SHP77 (cell line): Measurements from ENCODE around the gene TRAF3IP1.
"Not testable (repeated sequence)": the region's sequence is repeated elsewhere in the genome, so short reads cannot be mapped to it uniquely, and the experiment has no call there.

Experiments used
- DNase-seq, 2 experiments: peaks; one replicate each; lab custom pipeline; 2025; lab: John Stamatoyannopoulos, UW

Gene TRAF3IP1

DNA sequence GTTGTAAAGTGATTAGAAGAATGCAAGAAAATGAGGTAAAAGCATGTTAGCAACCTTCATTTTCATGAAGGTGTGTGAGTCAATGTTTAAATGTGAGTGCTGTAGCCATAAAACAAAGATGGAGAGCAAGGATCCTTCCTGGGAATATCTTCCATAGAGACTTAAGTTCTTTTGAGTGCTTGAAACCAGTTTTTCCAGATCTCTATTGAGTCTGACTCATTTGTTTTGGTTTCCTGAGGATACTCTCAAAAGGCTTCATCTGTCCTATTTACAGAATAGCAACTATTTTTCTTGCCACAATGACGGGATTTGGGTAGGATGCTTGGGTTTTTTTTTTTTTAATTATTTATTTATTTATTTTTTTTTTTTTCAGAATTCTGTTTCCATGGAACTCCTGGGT lies 60.5 kb downstream of the TRAF3IP1 start:
- DNase-seq = no peak

DNA sequence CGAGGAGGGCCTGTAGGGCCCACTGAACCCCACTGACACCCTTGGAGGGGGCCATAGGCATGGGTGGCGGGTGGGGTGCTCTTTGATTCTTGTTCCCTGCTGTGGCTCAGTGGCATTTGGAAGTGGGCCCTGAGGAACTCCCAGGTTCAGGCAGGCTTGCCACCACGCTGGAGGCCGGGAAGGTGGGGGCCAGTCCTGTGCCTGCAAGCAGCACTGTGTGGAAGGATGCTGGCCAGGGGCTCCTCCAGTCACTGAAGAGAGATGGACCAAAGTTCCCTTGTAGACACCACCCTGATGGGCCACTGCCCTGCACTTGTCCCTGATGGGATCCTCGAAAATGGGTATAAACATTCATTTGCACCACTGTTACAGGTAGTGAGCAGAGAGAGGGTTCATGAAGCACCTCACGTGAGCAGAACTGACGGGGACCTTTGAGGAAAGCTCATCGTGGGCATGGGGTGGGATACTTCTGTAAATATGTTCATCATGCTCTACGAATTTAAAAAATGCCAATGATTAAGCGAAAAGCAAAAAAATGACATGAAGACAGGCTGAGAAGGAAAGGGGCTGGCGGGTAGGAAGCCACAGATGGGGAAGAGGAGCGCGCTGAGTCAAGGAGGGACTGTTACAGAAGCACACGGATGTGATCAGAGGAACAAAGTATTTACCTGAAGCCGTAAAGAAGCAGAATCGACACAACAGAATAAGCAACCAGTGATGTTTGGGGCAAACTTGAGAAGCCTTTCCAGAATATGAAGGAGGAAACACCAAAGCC lies 61.2 kb downstream of the TRAF3IP1 start:
- DNase-seq = no peak

DNA sequence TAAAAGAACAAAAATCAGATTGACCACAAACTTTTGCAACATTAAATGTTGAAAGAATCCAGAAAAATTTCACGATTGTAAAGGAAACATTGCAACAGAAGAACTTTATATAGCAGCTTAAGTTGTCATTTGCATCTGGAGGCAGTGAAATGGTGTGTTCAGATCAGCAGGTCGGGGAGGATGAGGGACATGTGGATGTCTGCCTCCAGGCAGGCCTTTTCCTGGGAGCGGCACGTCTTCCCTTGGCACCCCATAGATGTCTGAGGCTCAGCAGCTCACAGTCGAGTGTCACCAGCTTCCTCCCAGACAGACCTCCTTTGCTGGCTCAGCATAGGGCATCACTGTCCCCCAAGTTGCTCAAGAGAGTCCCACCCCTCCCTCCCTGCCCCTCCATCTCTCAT lies 62.1 kb downstream of the TRAF3IP1 start:
- DNase-seq = no peak

DNA sequence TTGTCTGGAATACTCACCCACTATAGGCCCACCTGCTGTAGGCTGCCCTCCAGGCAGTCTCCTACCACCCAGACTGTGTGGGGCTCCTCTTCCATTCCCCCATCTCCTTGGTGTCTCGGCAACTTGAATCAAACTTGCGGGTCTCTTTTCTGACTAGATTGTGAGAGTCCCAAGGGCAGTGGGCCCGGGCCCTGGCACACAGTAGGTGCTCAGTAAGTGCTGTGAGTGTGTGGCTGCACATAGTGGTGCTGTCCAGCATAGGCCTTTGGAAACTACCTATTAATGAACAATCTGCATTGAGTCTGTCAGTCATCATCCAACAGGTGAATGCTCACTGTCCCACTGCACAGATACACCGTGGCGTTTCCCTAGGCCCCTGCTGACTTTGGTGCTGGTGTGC lies 62.8 kb downstream of the TRAF3IP1 start:
- DNase-seq = no peak

DNA sequence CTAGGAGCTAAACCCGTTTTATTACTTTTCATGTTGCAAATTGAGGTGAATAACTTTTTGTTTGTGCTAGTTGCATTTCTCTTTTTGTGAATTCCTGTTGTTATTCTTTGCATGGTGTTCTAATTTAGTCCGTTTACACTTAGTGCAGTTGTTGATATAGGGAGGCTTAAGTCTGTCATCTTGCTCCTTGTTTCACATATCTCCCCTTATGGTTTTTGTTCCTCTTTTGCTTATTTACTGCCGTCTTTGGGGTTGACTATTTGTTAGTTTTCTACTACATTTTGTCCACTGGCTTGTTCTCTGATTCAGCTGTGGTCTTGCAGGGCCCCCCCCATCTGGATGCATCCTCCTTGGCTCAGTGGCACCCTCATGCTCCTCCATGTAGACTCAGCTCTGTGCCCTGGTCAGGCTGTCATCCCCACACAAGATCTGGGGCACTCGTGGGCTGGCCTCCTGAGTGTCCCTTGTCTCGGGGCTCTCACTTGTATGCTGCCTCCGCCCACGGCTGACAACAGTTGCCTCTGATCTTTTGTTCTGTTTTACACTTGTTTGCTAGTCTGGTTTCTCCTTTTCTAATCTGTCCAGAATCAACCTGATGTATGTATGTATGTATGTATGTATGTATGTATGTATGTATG lies 63.5 kb downstream of the TRAF3IP1 start:
- DNase-seq = no peak

DNA sequence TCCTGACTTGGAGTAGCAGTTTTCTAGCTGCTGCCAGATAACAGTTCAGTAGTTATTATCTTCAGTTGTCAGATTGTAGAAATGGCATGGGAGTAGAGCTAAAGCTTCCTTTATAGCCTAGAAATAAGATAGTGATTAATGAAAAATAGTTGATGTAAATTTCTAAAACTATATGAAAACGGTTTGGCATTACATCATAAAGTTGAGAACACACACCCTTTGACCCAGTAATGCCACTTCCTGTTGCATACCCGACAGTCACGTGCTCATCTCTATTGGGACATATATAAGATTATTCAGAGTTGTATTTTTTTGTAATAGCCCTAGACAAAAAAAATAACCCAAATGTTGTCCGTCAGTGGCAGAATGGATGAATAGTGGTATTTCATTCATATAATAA lies 67.0 kb downstream of the TRAF3IP1 start:
- no peak for DNase-seq

DNA sequence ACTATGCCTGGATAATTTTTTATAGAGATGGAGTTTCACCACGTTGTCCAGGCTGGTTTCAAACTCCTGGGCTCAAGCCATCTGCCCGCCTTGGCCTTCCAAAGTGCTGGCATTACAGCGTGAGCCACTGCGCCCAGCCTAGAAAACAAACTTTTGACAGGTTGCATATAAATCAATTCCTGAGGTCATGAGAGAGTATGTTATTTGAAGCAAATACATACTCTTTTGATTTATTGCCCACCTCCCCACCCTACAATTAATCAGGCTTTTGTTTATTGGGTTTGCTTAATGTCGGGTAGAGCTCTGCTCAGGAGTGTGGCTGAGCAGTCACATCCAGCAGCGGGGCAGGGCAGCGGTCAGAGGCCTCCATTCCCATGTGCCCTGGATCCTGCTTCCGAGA lies 68.5 kb downstream of the TRAF3IP1 start:
- peak; percentile 40 to 45 for DNase-seq

DNA sequence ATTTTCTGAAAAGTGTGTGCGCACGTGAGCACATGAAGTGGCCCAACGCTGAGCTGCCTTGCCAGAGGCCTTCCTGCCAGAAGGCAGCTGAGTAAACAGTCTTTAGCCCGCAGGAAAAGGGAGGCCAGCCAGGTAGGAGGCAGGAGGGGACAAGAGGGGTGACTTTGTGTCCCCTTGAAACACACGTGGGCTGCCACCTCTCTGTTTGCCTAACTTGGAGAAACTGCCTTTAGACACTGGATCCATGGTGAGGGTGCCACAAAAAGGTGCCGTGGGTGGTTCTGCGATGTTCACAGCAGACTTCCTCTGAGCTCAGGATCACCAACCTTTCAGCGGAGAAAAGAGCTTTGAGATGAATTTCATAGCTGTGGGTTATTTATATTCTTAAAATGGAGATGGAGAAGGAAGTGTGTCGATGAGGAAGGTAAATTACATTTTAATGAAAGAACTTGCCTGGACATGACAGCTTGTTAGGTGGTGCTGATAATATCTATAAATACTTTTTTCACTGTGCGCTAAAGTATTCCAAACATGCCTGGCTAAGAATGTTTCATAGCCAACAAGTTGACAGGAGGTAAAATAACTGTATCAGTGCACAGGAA lies 69.8 kb downstream of the TRAF3IP1 start:
- DNase-seq = peak; percentile 87 to 89

DNA sequence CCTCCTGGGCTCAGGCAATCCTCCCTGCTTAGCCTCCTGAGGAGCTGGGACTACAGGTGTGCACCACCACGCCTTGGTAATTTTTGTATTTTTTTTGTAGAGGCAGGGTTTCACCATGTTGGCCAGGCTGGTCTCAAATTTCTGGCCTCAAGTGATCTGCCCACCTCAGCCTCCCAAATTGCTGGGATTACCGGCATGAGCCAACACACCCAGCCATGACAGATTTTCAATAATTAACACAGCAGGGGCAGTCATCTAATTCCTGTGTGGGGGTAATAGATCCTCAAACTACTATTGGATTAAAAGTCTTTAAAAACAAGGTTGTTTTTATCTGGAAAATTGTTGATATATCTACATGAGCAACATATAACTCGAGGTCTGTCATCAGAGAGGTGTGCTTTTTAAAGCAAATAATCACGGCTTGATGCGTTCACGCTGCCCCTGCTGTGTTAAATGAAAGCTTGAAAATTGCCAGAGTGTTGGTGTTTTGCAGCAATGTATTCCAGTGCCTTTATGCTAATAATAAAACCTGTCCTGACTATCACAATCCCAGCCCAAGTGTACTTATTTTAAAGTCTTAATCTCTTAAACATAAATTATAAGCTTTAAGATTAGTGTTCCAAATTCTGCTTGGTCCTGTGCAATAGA lies 70.8 kb downstream of the TRAF3IP1 start:
- DNase-seq = no peak

DNA sequence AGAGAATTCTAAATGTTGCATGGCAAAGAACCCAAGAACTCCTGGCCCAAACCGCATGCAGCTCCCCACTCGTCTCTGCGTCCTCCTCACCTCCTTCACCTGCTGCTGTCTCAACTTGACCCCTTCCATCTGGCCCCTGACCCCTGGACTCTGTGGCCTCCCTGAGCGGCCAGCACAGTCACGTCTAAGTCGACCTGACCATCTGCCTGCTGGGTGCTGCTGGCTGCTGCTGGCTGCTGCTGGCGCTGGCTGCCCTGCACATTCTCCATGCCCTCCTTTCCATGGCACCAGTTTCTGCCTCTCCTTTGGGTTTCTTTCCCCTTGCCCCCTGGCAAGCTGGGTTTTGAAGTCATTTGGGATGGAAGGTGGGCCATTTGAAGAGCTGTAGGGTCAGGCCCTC lies 76.3 kb downstream of the TRAF3IP1 start:
- no peak for DNase-seq

DNA sequence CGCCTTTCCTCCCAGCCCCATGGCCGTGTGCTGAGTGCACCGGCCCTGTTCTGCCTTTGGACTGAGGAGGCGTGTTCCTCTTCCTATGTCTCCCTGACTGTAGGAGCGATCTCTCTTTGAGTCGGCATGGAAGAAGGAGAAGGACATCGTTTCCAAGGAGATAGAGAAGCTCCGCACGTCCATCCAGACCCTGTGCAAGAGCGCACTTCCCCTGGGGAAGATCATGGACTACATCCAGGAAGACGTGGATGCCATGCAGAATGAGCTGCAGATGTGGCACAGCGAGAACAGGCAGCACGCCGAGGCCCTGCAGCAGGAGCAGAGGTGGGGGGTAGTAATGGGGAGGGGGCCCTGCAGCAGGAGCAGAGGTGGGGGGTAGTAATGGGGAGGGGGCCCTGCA lies 77.0 kb downstream of the TRAF3IP1 start:
- DNase-seq = no peak

DNA sequence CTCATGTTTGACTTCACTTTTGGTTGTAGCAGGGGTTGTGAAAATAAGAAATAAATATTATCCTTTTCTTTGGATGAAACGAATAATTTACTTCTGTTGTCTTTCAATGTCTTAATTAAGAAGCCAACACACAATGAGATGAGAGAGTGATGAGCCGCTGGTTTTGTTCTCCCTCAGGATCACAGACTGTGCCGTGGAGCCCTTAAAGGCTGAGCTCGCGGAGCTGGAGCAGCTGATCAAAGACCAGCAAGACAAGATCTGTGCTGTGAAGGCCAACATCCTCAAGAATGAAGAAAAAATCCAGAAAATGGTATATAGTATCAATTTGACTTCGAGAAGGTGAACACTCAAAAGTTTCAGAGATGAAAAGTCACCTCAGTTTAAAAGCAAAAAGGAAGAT lies 78.3 kb downstream of the TRAF3IP1 start:
- no peak for DNase-seq

DNA sequence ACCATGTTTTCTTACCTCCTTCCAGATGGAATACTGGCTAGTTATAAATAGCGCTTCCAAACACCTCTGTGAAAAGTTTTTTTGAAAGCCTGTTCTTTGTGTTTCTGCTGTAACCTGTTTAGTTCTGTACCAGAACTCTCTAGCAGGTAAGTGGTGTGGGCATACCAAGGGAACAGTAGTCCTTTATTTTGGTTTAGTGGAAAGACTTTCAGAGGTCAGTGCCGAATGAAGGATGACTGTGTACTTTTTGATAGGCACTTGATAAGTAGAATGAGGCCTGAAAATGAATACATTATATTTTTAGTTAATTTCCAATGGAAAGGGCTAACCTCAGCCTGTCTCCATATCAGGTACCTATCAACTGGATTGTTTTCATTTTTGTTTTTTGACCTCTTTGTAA lies 78.8 kb downstream of the TRAF3IP1 start:
- DNase-seq = no peak

DNA sequence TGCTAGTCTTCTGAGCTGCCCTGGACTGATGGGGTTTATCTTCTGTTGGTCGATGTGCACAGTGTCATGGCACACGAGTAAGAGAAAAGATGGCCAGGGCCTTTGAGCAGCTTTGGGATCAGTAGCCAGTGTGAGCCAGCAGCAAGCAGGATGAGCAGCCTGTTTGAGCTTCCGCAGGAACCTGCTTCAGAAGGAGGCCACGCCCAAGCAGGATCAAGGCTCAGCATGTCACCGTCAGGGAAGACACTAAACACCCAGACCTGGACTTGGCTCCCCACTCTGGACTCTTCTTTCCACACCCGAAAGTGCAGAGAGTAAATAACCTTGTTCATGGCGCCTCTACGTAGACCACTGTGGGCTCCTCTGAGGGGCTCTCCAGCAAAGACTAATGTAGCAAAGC lies 81.2 kb downstream of the TRAF3IP1 start:
- no peak for DNase-seq

DNA sequence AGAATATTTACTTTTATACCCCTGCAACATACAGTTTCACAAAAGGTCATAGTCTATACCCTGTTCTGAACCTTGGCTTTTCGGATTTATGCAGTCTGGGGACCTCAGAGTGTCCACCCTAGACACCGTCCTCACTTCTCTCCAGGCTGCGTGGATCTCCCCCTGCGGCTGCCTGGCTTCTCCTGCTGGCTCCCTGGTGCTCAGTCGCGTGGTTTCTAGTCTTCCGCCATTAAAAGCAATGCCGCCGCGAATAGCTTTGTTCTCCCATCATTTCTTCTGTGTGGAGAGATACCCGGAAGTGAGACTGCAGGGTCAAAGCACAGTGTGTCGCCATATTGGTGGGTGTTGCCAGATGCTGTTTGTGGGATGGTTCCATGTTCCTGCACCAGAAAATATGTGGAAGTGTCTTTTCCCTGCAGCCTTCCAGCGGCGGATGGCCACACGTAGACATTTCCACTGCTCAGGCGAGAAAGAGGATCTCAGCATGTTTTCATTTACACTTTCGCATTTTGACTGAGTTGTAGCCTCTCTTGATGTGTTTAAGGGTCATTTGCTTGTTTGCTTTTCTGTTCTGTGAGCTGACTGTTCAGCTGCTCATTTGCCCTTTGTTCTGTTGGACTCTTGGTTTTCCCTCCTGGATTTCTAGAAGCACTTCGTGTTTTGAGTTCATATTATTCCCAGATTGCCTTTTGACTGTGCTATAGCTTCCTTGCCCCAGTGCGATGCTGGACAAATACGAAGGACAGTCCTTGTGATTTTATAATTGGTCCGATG lies 83.5 kb downstream of the TRAF3IP1 start:
- peak in 1 of 2 experiments; percentile 14 for DNase-seq

DNA sequence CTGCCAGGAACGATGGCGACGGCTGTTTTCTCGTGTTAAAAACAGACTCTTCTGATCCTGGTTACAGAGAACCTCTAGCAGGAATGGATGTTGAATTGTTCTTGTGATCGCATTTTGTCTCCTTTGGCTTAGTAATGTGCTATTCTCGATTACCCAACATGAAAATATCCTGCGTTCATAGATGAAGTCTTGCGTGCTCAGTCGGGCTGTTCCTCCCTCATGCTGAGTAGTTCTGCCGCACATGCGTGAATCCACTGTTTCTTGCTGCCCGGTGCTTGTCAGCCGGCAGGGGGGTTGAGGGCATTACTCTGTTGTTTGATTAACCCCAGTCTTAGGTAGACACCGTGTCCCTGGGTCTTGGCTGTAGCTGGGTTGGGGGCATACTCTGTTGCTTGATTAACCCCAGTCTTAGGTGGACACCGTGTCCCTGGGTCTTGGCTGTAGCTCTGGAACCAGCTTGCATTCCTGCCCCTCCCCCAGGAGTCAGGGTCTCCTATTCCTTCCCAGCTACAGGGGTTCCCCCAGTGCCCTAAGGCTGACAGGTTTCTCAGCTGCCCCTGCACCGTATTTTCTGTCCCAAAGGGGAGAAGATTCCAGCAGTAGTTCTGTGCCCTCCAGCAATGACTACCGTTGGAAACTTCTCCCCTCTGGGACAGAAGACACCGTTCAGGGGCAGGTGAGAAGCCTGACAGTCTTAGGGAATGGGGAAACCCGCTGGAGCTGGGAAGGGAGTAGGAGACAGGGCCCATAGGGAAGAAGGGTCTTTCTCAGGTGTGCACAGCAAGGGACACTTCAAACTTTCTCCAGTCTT lies 84.3 kb downstream of the TRAF3IP1 start:
- peak in 1 of 2 experiments; percentile 69 for DNase-seq

DNA sequence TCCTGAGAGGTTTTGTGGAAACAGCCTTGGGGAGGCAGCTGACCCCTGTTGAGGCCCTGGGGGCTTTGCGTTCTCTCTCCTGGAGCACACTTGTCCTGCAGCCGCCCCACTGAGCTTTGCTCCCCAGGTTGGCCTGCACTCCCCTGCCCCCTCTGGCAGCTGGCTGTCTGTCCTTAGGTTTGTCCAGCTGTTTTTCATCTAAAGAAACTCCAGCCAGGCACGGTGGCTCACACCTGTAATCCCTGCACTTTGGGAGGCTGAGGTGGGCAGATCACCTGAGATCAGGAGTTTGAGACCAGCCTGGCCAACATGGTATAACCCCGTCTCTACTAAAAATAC lies 84.9 kb downstream of the TRAF3IP1 start:
- DNase-seq = not testable (repeated sequence)

DNA sequence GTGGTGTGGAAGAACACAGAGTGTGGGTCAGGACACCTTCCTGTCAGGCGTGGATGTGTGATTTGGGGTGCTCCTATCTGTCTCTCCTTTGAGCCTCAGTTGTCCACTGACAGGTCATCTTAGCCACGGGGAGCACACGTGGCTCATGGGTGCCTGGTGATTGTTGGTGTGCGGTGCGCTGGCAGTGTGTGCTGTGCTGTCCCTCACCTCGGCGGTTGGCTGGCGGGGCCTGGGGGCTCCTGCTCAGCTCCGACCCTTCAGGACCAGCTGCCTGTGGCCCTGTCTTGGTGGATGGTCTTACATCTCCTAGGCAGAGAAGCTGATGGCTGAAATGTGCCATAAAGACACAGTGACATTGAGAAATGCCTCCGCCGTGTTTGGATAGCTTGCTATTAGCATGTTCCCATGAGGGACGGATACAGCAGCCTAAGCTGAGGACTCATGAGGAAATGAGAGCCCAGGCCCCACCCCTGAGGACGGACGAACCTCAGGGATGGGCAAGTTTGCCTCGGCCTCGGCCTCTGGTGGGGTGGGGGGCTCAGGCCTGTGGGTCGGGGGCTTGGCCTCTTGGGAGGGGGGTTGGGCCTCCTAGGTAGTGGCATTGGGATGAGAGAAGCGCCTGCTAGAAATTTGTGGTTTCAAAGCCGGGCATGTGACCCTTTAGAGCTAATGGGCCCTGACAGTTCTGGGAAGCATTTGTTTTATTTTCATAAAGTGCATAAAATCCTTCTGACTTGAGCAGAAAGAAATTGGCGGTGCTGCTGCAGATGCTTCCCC lies 86.1 kb downstream of the TRAF3IP1 start:
- no peak for DNase-seq

DNA sequence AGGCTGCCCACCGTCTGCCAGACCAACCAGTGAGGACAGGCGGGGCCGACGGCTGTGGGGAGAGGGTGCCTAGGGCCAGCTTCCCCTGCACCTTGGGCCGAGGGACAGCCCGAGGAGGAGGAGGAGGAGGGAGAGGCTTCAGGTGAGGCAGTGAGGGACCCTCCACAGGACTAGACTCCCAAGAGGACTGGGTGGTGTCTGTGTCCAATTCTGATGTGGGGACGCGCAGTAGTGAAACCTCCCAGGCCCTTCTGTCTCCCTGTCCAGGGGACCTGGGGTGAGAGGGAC lies 86.6 kb downstream of the TRAF3IP1 start:
- no peak for DNase-seq

DNA sequence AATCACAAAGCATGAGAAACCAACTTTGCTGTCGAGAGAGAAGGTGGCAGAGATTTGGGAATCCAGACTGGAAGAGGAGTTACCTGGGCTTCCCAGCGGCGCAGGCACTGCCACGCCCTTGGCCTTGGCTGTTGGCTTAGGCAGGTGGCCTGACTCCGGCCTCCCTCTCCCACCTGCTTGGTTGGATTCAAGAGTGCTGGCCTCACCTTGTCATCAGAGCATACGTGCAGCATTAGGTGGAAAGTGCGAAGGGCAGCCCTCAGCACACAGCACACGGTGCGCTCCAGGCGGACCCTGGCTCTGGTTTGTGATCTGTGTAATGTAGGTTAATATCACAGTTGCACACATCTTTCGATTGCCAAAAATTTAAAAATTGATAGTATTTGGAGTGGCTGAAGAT lies 87.2 kb downstream of the TRAF3IP1 start:
- no peak for DNase-seq
